ENCODE measurements around the gene FOXM1.

DNA sequence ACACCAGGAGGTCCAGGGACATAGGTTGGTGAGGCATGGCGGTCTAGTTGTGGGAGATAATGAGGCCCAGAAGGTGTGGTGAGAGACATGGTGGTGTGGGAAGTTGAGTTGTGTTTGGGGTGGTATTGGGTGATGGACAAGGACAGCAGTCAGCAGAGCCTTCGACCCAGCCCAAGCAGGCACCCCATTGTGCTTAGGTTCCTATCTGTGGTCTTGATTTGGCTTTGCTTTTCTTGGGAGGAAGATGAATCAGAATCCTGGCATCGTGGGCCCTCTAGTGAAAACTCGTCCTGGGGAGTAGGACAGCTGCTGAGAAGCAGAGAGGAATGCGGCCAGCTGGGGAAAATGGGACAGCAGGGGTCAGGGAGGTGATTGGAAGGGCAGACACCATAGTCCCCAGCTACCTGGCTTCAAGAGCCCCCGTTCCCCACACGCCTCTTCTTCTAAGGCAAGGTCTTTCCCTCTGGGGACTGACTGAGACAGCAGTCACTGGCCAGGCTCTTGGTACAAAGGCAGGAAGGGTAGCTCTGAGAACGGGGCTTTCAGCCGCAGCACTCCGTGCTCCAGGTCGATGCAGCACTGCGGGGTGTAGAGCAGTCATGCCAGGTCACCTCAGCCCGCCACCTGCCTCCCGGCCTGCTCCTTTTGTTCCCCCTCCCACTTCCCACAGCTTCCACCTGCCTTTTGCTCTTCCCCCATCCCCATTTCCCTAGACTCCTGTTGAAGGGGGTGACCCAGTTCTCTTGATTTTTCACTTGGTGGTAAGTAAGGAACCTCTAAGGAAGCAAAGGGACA lies 50.1 kb downstream of the FOXM1 start:
- TF ChIP-seq, protein P1, sequence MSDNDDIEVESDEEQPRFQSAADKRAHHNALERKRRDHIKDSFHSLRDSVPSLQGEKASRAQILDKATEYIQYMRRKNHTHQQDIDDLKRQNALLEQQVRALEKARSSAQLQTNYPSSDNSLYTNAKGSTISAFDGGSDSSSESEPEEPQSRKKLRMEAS (CRISPR knock-in tag; IDR thresholded peaks at IDR 0.05) = no peak
- TF ChIP-seq, protein P2, sequence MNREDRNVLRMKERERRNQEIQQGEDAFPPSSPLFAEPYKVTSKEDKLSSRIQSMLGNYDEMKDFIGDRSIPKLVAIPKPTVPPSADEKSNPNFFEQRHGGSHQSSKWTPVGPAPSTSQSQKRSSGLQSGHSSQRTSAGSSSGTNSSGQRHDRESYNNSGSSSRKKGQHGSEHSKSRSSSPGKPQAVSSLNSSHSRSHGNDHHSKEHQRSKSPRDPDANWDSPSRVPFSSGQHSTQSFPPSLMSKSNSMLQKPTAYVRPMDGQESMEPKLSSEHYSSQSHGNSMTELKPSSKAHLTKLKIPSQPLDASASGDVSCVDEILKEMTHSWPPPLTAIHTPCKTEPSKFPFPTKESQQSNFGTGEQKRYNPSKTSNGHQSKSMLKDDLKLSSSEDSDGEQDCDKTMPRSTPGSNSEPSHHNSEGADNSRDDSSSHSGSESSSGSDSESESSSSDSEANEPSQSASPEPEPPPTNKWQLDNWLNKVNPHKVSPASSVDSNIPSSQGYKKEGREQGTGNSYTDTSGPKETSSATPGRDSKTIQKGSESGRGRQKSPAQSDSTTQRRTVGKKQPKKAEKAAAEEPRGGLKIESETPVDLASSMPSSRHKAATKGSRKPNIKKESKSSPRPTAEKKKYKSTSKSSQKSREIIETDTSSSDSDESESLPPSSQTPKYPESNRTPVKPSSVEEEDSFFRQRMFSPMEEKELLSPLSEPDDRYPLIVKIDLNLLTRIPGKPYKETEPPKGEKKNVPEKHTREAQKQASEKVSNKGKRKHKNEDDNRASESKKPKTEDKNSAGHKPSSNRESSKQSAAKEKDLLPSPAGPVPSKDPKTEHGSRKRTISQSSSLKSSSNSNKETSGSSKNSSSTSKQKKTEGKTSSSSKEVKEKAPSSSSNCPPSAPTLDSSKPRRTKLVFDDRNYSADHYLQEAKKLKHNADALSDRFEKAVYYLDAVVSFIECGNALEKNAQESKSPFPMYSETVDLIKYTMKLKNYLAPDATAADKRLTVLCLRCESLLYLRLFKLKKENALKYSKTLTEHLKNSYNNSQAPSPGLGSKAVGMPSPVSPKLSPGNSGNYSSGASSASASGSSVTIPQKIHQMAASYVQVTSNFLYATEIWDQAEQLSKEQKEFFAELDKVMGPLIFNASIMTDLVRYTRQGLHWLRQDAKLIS (CRISPR knock-in tag; IDR thresholded peaks at IDR 0.05; ENCODE audit: borderline replicate concordance) = no peak
- TF ChIP-seq, protein P3, sequence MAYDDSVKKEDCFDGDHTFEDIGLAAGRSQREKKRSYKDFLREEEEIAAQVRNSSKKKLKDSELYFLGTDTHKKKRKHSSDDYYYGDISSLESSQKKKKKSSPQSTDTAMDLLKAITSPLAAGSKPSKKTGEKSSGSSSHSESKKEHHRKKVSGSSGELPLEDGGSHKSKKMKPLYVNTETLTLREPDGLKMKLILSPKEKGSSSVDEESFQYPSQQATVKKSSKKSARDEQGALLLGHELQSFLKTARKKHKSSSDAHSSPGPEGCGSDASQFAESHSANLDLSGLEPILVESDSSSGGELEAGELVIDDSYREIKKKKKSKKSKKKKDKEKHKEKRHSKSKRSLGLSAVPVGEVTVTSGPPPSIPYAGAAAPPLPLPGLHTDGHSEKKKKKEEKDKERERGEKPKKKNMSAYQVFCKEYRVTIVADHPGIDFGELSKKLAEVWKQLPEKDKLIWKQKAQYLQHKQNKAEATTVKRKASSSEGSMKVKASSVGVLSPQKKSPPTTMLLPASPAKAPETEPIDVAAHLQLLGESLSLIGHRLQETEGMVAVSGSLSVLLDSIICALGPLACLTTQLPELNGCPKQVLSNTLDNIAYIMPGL (CRISPR knock-in tag; IDR thresholded peaks at IDR 0.05) = no peak
- TF ChIP-seq, protein P4, sequence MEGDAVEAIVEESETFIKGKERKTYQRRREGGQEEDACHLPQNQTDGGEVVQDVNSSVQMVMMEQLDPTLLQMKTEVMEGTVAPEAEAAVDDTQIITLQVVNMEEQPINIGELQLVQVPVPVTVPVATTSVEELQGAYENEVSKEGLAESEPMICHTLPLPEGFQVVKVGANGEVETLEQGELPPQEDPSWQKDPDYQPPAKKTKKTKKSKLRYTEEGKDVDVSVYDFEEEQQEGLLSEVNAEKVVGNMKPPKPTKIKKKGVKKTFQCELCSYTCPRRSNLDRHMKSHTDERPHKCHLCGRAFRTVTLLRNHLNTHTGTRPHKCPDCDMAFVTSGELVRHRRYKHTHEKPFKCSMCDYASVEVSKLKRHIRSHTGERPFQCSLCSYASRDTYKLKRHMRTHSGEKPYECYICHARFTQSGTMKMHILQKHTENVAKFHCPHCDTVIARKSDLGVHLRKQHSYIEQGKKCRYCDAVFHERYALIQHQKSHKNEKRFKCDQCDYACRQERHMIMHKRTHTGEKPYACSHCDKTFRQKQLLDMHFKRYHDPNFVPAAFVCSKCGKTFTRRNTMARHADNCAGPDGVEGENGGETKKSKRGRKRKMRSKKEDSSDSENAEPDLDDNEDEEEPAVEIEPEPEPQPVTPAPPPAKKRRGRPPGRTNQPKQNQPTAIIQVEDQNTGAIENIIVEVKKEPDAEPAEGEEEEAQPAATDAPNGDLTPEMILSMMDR (IDR thresholded peaks at IDR 0.05) = no peak
- TF ChIP-seq ELF4 (CRISPR knock-in tag; IDR thresholded peaks at IDR 0.05; ENCODE audit: low read depth) = no peak
